Vagina (tissue), 2 donors: ENCODE measurements around the gene CBFB. TPM values are rescaled to one million over a fixed set of nuclear protein-coding genes. Genes with fewer than 3 reads are reported as not detected.

Experiments
- DNase-seq, 2 donors: peaks; one replicate each; pipeline ENCODE4 v3.0.0-alpha.2; 2017; ENCODE audit errors: extremely low spot score in 2 of 2
- H3K27ac ChIP-seq: fragments of 200-600 bp; sonication (generic); one replicate; pipeline ENCODE4 v1.5.1; 2019
- H3K27me3 ChIP-seq: fragments of 200-600 bp; sonication (generic); one replicate; pipeline ENCODE4 v1.5.1; 2019
- H3K36me3 ChIP-seq, 2 donors: fragments of 200-600 bp; sonication (generic); one replicate each; pipeline ENCODE4 v1.5.1; 2017 to 2019
- H3K4me1 ChIP-seq: fragments of 200-600 bp; sonication (generic); one replicate; pipeline ENCODE4 v1.5.1; 2019
- H3K4me3 ChIP-seq, 2 donors: fragments of 200-600 bp; sonication (generic); 1 replicate in 1 of 2; 2 replicates in 1 of 2; pipeline ENCODE4 v1.5.1; 2016 to 2019
- H3K9me3 ChIP-seq: fragments of 200-600 bp; sonication (generic); one replicate; pipeline ENCODE4 v1.5.1; 2019
- POLR2A ChIP-seq, 2 donors: fragments of 450-650 bp; IDR thresholded peaks; one replicate each; pipeline ENCODE4 v1.6.1; 2017; ENCODE audit warnings: antibody characterized with exemption in 2 of 2, mild to moderate bottlenecking in 2 of 2, moderate library complexity in 2 of 2
- POLR2AphosphoS5 ChIP-seq, 2 donors: sonication (generic); formaldehyde crosslinking; IDR thresholded peaks; one replicate each; pipeline ENCODE4 v1.9.0; 2017; ENCODE audit warnings: antibody characterized with exemption in 2 of 2, mild to moderate bottlenecking in 2 of 2, low read depth in 1 of 2; ENCODE audit not compliant: insufficient read depth in 1 of 2
- intact Hi-C: fragments of 100-400 bp; cut with DNase I; formaldehyde crosslinking; loops from one replicate; pipeline ENCODE4 v1.15.1; 2023
- total RNA-seq: library from RNA; depleted of rRNA; stranded (reverse); fragments of >200 nt; gene quantifications from one replicate; pipeline ENCODE4 v1.2.3, GENCODE V29; 2016
- TF ChIP-seq, protein P1 (sequence below), 3 experiments: fragments of 450-650 bp in 2 of 3; fragments of 200-600 bp in 1 of 3; sonication (generic) in 1 of 3; IDR thresholded peaks; one replicate each; pipeline ENCODE4 v1.5.1; 2017 to 2019; ENCODE audit warnings: antibody characterized with exemption in 3 of 3, mild to moderate bottlenecking in 2 of 3, moderate library complexity in 2 of 3

The CBFB gene
- total RNA-seq, 1 donor from 2014 or later = 33.9 TPM

DNA sequence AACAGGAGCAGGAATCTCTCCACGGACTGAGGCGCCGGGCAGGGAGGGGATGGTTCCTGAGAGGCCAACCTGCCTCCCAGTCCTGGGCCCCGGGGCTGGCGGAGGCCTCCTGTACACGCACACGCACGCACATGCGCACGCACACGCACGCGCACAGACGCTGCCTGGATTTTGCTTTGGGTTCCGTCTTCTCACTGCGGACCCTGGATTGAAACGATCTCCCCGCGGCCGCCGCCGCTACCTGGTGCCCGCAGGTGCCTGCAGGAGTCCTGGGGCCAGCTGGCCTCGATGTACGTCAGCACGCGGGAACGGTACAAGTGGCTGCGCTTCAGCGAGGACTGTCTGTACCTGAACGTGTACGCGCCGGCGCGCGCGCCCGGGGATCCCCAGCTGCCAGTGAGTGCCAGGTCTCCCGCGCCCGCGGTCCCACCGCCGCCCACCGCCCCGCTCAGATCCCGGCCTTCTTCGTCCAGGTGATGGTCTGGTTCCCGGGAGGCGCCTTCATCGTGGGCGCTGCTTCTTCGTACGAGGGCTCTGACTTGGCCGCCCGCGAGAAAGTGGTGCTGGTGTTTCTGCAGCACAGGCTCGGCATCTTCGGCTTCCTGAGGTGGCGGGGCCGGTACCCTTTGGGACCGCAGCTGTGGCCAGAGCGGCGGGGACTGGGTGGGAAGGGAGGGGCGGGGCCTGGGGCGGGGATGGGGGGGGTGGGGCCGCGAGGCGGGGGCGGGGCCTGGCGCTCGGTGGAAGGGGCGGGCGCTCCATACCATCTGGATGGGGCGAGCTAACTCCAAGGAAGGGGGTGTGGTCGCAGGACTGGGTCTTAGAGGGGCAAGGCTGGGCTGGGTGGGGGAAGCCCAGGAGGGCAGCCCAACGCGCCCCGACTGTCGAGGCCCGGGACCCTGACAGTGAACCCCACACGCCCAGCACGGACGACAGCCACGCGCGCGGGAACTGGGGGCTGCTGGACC lies 28.3 kb upstream of the CBFB start:
- no peaks in the 10 kb centered on the region for H3K9me3 ChIP-seq
- H3K4me1 ChIP-seq = peaks cover 14% of the 10 kb centered on the region
- intact Hi-C loops = no loop called here
- peaks cover 0 to 7% of the 10 kb centered on the region in 2 donors for H3K36me3 ChIP-seq
- H3K4me3 ChIP-seq = peak overlapping the region; percentile 55 to 56
- H3K27ac ChIP-seq = peak overlapping the region; percentile 55
- TF ChIP-seq POLR2A (IDR thresholded peaks at IDR 0.05) (no peak), POLR2AphosphoS5 (IDR thresholded peaks at IDR 0.05; ENCODE audit: insufficient read depth in 1 of 2, low read depth in 1 of 2) (peak in 1 of 2 donors; percentile 60)
- TF ChIP-seq, protein P1, sequence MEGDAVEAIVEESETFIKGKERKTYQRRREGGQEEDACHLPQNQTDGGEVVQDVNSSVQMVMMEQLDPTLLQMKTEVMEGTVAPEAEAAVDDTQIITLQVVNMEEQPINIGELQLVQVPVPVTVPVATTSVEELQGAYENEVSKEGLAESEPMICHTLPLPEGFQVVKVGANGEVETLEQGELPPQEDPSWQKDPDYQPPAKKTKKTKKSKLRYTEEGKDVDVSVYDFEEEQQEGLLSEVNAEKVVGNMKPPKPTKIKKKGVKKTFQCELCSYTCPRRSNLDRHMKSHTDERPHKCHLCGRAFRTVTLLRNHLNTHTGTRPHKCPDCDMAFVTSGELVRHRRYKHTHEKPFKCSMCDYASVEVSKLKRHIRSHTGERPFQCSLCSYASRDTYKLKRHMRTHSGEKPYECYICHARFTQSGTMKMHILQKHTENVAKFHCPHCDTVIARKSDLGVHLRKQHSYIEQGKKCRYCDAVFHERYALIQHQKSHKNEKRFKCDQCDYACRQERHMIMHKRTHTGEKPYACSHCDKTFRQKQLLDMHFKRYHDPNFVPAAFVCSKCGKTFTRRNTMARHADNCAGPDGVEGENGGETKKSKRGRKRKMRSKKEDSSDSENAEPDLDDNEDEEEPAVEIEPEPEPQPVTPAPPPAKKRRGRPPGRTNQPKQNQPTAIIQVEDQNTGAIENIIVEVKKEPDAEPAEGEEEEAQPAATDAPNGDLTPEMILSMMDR (IDR thresholded peaks at IDR 0.05) = no peak
- DNase-seq = no peak
- H3K27me3 ChIP-seq = no peaks in the 10 kb centered on the region

DNA sequence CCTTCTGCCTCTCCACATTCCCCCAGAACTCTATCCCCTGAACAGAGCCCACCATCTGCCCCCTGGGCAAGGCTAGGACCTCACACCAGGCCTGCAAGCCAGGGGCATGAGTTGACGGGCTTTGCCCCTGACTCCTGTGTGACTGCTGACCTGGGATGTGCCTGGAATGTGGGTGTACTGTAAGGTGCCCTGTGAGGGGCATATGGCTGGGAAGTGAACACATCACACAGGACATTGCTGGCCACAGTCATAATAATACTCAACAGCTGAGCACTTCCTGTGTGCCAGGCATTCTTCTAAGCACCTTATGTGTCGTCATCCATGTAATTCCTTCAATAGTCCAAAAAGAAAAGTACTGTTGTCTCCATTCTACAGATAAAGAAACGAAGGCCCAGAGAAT lies 27.2 kb upstream of the CBFB start:
- Histone ChIP-seq H3K27me3 (no peaks in the 10 kb centered on the region), H3K36me3 (peaks cover 0 to 7% of the 10 kb centered on the region in 2 donors), H3K4me1 (peaks cover 14% of the 10 kb centered on the region), H3K4me3 (no peak overlapping the region), H3K27ac (no peak overlapping the region), H3K9me3 (no peaks in the 10 kb centered on the region)
- no peak for TF ChIP-seq POLR2A (IDR thresholded peaks at IDR 0.05)
- TF ChIP-seq, protein P1 (IDR thresholded peaks at IDR 0.05) = no peak
- TF ChIP-seq POLR2AphosphoS5 (IDR thresholded peaks at IDR 0.05; ENCODE audit: insufficient read depth in 1 of 2, low read depth in 1 of 2) = no peak
- no peak for DNase-seq
- intact Hi-C loops = no loop called here

DNA sequence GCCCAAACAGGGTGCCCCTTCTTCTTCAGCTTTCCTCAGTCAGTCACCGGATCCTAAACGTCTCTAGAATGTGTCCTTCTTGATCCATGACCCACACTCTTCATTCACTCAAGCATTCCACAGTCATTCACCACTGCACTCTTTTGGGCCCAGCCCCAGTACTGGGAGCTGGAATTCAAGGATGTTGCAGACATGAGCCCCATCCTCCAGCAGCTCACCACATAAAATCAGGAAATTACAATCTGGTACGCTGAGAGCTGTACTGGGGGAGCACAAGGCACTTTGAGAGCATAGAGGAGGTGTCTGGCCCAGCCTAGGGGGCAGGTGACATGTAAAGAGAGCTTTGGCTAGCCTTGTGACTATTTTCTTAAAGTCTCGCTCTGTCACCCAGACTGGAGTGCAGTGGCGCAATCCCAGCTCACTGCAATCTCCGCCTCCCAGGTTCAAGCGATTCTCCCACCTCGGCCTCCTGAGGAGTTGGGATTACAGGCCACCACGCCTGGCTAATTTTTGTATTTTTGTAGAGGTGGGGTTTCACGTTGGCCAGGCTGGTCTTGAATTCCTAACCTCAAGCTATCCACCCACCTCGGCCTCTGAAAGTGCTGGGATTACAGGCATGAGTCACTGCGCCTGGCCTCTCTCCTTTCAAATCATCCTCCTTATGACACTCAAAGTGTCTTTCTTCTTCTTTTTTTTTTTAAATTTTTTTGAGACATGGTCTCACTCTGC lies 21.9 kb upstream of the CBFB start:
- Histone ChIP-seq H3K4me1 (no peaks in the 10 kb centered on the region), H3K27ac (no peak overlapping the region), H3K4me3 (no peak overlapping the region), H3K36me3 (peaks cover 0 to 7% of the 10 kb centered on the region in 2 donors), H3K27me3 (no peaks in the 10 kb centered on the region), H3K9me3 (no peaks in the 10 kb centered on the region)
- DNase-seq = no peak
- intact Hi-C loops = no loop called here
- TF ChIP-seq POLR2A (IDR thresholded peaks at IDR 0.05) (no peak), POLR2AphosphoS5 (IDR thresholded peaks at IDR 0.05; ENCODE audit: insufficient read depth in 1 of 2, low read depth in 1 of 2) (no peak)
- TF ChIP-seq, protein P1 (IDR thresholded peaks at IDR 0.05) = no peak

DNA sequence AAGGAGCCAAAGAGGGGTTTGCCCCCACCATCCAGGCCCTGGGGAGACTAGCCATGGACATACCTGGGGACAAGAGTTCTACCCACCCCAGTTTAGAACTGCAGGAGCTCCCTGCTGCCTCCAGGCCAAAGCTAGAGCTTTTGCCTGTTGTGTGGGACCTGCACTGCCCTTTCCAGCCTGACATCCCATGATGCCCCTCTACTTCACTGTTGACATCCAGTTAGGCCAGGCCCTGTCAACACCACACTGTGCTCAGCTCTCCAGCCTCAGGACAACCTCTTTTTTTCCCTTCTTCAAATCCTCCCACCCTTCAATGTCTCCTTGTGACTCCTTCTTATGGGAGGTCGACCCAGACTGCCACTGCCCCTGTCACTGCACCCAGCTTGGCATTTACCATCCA lies 19.8 kb upstream of the CBFB start:
- DNase-seq = no peak
- intact Hi-C loops = no loop called here
- H3K4me1 ChIP-seq = peaks cover 14% of the 10 kb centered on the region
- TF ChIP-seq, protein P1 (IDR thresholded peaks at IDR 0.05) = no peak
- H3K36me3 ChIP-seq = no peaks in the 10 kb centered on the region
- no peaks in the 10 kb centered on the region for H3K27me3 ChIP-seq
- H3K9me3 ChIP-seq = no peaks in the 10 kb centered on the region
- H3K27ac ChIP-seq = no peak overlapping the region
- H3K4me3 ChIP-seq = no peak overlapping the region
